ENCODE measurements around the gene ZC2HC1B. TPM values are rescaled to one million over a fixed set of nuclear protein-coding genes. Genes with fewer than 3 reads are reported as not detected.

Gene ZC2HC1B
- total RNA-seq, 4 donors from 2014 or later = not detected

DNA sequence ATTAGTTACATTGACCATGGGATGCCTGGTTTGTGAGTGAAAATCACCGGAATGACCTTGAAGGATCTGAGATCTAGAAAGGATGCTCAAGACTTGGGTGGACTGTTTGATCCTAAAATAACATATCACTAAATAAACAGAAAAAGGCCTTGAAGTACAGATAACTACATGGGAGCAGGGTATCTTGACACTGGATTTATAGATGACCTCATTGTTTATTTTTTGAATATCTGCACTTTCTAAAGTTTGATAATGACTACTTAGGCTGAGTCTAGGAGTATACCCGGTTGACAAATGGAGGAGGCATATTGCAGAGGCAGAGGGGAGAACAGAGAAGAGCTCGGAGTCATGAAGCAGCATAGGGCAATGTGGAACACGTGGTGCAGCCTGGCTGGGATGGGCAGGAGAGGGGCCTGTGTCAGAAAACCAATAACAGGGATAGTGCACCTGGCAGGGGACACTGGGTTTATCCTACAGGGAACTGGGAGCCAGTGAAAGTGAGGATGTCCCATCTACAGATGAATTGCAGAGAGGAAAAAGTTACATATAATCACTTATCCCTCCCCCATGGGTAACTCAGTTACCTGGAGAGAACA, 93.5 kb downstream of the ZC2HC1B start:
- no peak for ATAC-seq (ENCODE audit: low FRiP score)
- TF ChIP-seq, protein P1, sequence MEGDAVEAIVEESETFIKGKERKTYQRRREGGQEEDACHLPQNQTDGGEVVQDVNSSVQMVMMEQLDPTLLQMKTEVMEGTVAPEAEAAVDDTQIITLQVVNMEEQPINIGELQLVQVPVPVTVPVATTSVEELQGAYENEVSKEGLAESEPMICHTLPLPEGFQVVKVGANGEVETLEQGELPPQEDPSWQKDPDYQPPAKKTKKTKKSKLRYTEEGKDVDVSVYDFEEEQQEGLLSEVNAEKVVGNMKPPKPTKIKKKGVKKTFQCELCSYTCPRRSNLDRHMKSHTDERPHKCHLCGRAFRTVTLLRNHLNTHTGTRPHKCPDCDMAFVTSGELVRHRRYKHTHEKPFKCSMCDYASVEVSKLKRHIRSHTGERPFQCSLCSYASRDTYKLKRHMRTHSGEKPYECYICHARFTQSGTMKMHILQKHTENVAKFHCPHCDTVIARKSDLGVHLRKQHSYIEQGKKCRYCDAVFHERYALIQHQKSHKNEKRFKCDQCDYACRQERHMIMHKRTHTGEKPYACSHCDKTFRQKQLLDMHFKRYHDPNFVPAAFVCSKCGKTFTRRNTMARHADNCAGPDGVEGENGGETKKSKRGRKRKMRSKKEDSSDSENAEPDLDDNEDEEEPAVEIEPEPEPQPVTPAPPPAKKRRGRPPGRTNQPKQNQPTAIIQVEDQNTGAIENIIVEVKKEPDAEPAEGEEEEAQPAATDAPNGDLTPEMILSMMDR (IDR thresholded peaks at IDR 0.05) = no peak
- no peak for DNase-seq (ENCODE audit: low spot score)

DNA sequence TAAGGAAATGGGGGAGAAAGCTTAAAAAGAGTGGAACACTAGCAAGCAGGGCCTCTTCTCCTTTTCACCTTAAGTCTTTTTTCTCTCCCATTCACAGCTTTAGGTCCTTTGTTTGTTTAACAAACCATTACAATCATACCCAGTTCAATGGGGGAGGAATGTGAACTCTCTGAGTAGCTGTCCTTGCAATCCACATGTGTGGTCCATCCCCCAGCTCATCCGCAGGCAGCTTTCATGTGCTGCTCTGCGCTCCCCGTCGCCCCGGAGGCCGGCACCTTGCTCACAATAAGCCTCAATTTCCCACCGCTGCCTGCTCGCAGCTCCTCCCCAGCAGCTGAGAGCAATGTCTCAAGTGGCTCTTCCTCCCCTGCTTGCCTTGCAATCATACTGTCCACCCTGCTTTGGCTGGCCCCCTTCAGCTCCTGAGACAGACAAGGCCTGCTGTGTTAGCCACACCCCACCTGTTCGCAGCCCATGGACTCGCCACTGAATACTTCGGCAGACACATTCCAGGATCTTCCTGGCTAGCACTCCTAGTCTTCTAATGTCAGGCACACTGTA, 94.6 kb downstream of the ZC2HC1B start:
- ATAC-seq (ENCODE audit: low FRiP score) = no peak
- TF ChIP-seq, protein P1 (IDR thresholded peaks at IDR 0.05) = no peak

DNA sequence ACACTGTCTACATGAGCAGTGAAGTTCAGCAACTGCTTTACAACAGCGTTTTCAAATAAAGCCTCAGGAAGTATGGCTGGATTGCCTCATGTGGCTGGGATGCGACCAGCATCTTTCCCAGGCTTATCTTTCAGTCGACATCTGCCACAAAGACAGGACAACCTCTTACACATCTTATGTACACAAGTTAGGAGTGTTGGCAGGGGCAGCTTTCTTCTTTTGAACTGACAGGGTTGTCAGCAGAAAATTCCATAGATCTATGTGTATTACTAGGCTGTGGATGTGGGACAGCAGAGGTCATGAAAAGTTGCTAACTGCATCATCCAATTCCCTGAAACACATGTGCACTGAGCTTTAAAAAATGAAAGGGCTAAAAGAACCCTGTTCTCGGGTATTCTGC, 95.7 kb downstream of the ZC2HC1B start:
- ATAC-seq (ENCODE audit: low FRiP score) (no peak), DNase-seq (ENCODE audit: low spot score) (no peak)
- TF ChIP-seq, protein P1 (IDR thresholded peaks at IDR 0.05) = no peak

More for the DNA sequence above, 94.6 kb downstream of the ZC2HC1B start:
- DNase-seq (ENCODE audit: low spot score) = no peak

DNA sequence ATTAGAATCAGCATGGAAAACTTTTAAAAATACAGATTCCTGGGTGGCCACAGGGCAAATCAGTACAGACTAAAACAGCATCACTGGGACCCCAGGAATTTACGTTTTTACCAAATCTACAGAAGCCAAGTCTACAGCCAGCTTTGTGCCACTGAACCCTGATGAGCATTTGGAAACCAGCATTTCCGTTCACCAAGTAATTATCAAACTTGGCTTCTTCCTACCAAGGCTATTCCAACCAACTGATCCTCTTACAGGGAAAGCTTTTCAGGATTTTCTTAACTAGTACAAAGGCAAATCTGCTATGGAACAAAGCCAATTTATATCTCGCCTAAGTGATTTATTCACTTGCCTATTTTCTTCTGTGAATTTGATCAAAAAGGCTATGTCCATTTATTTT, 96.8 kb downstream of the ZC2HC1B start:
- TF ChIP-seq, protein P1 (IDR thresholded peaks at IDR 0.05) = no peak
- DNase-seq (ENCODE audit: low spot score) (no peak), ATAC-seq (ENCODE audit: low FRiP score) (no peak)

DNA sequence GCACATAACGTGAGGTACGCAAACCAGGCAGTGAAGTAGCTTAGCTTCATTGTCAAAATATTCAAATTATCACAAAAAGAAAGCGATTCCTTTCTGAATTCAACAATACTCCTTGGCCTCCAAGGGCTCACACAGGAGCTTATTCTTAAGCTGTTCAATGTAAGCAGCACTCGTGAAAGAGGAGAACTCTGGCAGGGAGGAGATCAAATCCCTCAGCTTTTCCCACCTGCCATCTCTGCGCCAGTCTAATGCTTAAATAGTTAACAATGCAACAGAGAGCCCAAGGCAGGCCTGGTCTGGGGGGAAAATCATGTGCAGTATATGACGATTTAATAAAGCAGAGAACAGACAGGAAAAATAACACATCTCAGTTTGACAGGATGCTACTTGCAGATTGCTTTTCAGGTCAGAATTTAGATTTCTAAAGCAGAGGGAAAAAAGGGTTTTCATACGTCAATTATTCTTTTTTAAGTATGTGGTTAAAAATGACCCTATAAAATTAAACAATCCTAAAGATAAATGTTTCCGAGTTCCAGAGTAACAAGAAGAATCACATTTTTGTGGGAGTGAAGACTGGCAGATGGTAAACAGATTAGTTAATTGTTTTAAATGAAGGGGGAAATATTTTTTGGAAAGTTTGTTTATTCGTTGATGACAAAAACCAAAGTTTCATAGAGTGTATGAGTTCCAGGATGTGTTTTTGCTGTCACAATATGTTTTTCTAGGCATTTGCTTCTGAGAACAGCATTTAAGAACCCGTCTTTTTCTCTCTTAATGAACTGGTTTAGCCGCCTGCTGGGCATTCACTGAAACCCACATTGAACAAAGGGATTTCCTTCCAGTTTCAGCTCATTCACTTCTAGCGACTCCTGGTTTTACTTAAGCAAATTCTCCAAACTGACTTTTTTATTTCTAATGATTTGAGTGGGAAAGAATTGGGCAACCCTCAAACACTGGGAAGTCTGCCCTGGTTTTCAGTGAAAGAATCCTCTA, 97.9 kb downstream of the ZC2HC1B start:
- TF ChIP-seq, protein P1 (IDR thresholded peaks at IDR 0.05) = no peak
- ATAC-seq (ENCODE audit: low FRiP score) (no peak), DNase-seq (ENCODE audit: low spot score) (no peak)

DNA sequence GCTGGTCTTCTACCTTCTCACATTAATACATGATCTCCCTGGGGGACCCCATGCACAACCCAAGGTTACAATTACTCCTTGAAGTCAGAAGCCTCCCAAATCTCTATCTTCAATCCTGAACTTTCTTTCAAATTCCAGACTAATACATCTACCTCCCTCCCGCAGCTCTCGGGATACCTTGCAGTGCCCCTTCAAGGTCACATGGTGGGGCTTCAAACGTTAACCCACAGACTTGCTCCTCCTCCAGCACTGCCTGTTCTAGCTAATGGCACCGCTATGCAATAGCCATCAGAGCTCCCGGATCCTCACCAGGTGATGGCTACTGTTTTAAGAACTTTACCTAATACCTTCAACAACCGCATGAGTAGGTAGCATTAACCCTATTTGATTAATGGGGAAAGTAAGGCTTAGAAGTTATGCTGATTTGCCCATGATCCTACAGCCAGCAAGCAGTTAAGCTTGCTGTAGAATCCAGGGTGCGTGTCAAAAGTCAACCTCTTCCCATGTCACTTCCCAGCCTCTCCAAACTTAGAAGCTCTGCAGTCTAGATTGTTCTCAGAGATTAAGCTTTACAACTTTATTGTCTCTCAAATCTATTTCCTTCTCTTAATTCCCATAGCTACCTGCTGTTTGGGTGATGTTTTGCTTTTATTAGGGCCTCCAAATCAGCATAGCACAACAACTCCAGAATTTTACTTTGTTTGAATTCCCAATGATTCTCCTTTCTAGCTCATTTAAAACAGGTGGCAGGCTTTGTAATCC, 99.1 kb downstream of the ZC2HC1B start:
- DNase-seq (ENCODE audit: low spot score) (no peak), ATAC-seq (ENCODE audit: low FRiP score) (no peak)
- TF ChIP-seq, protein P1 (IDR thresholded peaks at IDR 0.05) = no peak

All from omental fat pad (tissue), 4 donors.